GM21381 (cell line): ENCODE results near the gene ERICH6B.

Experiments used
- ATAC-seq: cut with Tn5 transposase; IDR thresholded peaks from one replicate; pipeline ENCODE4 v1.9.1; 2021; ENCODE audit warnings: mild to moderate bottlenecking, moderate library complexity; ENCODE audit not compliant: unreplicated experiment

Gene ERICH6B

GRCh38 chr13:45508776-45509175 is 106.8 kb downstream of the ERICH6B start:
- ATAC-seq, result no peak

- no peak for ATAC-seq
Observed at GRCh38 chr13:45506811-45507210, 108.7 kb downstream of the ERICH6B start.

GRCh38 chr13:45503658-45504057 is 111.9 kb downstream of the ERICH6B start:
- ATAC-seq, result no peak

- ATAC-seq, result no peak
Observed at GRCh38 chr13:45501175-45501526, 114.4 kb downstream of the ERICH6B start.

GRCh38 chr13:45500492-45501174 is 114.9 kb downstream of the ERICH6B start:
- no peak for ATAC-seq

GRCh38 chr13:45496942-45497341 is 118.6 kb downstream of the ERICH6B start:
- ATAC-seq, result no peak

- no peak for ATAC-seq
Observed at GRCh38 chr13:45492538-45492937, 123.0 kb downstream of the ERICH6B start.
